Measurements from ENCODE around the gene ODAM. TPM values are rescaled to one million over a fixed set of nuclear protein-coding genes. Genes with fewer than 3 reads are reported as not detected.
"Not testable (repeated sequence)": the region's sequence is repeated elsewhere in the genome, so short reads cannot be mapped to it uniquely, and the experiment has no call there.

The ODAM gene
- polyA plus RNA-seq, 4 donors = 0.09 to 1.7 (median 0.89) TPM; not detected in 1

- DNase-seq (no peak), FAIRE-seq (no peak)
- Histone ChIP-seq H3K9me3 (ENCODE audit: control insufficient read depth in 2 of 2, insufficient read depth in 1 of 2, low read depth in 1 of 2, low read length in 1 of 2) (no peaks in the 10 kb centered on the region), H3K4me1 (ENCODE audit: control insufficient read depth in 3 of 3, insufficient read depth in 2 of 3, low read depth in 1 of 3, low read length in 2 of 3) (no peaks in the 10 kb centered on the region), H3K36me3 (ENCODE audit: control insufficient read depth in 3 of 3, insufficient read depth in 2 of 3, low read depth in 1 of 3, low read length in 3 of 3) (no peaks in the 10 kb centered on the region), H3K27me3 (ENCODE audit: control insufficient read depth in 3 of 3, insufficient read depth in 3 of 3, low read length in 3 of 3) (no peaks in the 10 kb centered on the region), H3K27ac (ENCODE audit: low read depth in 1 of 3, low read length in 2 of 3) (no peak overlapping the region), H3K4me3 (ENCODE audit: low read depth in 1 of 3, low read length in 3 of 3) (no peak overlapping the region)
- 32 to 62% (median 53%) methylated on average over 3 of the region's 3 CpGs for whole genome bisulfite sequencing, 3 donors
Observed at GRCh38 chr4:70239131-70239883, 43.8 kb downstream of the ODAM start.

GRCh38 chr4:70239884-70240591 lies 44.5 kb downstream of the ODAM start:
- Histone ChIP-seq H3K4me1 (ENCODE audit: control insufficient read depth in 3 of 3, insufficient read depth in 2 of 3, low read depth in 1 of 3, low read length in 2 of 3) (no peaks in the 10 kb centered on the region), H3K27ac (ENCODE audit: low read depth in 1 of 3, low read length in 2 of 3) (no peak overlapping the region), H3K9me3 (ENCODE audit: control insufficient read depth in 2 of 2, insufficient read depth in 1 of 2, low read depth in 1 of 2, low read length in 1 of 2) (no peaks in the 10 kb centered on the region), H3K36me3 (ENCODE audit: control insufficient read depth in 3 of 3, insufficient read depth in 2 of 3, low read depth in 1 of 3, low read length in 3 of 3) (no peaks in the 10 kb centered on the region), H3K27me3 (ENCODE audit: control insufficient read depth in 3 of 3, insufficient read depth in 3 of 3, low read length in 3 of 3) (no peaks in the 10 kb centered on the region), H3K4me3 (ENCODE audit: low read depth in 1 of 3, low read length in 3 of 3) (no peak overlapping the region)
- FAIRE-seq (no peak), DNase-seq (peak in 1 of 2 donors; percentile 7)
- whole genome bisulfite sequencing, 3 donors = 51 to 80% (median 69%) methylated on average over 5 of the region's 5 CpGs

- not testable (repeated sequence) for FAIRE-seq; H3K4me1 ChIP-seq (ENCODE audit: control insufficient read depth in 3 of 3, insufficient read depth in 2 of 3, low read depth in 1 of 3, low read length in 2 of 3); H3K36me3 ChIP-seq (ENCODE audit: control insufficient read depth in 3 of 3, insufficient read depth in 2 of 3, low read depth in 1 of 3, low read length in 3 of 3); H3K4me3 ChIP-seq (ENCODE audit: low read depth in 1 of 3, low read length in 3 of 3); H3K27ac ChIP-seq (ENCODE audit: low read depth in 1 of 3, low read length in 2 of 3); DNase-seq; H3K27me3 ChIP-seq (ENCODE audit: control insufficient read depth in 3 of 3, insufficient read depth in 3 of 3, low read length in 3 of 3); H3K9me3 ChIP-seq (ENCODE audit: control insufficient read depth in 2 of 2, insufficient read depth in 1 of 2, low read depth in 1 of 2, low read length in 1 of 2)
- WGBS, 3 donors = 78 to 92% (median 79%) methylated on average over 2 to 3 of the region's 3 CpGs
Observed at GRCh38 chr4:70242297-70242696, 46.8 kb downstream of the ODAM start, which contains the start of gene CSN3. CSN3 (plus strand) TSS chr4:70242597; CDS start chr4:70244820, 2,223 bp downstream.

DNA sequence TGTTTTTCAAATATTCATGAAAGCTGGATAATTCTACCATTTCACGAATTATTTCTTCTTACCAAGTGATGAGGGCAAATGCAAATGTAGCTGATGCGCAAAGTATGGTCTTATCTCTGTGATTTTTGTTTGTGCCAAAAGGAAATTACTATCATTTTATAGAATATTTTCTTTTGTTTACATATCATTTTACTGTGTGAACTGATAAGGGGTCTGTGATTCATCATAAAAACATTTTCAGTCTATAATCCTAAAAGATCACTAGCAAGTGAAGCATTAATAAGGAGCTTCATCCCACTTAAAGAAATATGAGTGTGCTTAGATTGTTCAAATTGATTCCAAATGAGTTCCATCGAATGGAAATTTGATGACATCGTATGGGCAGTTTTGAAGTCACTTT lies 47.6 kb downstream of the ODAM start:
- DNase-seq (no peak), FAIRE-seq (no peak)
- H3K4me3 ChIP-seq (ENCODE audit: low read depth in 1 of 3, low read length in 3 of 3) = no peak overlapping the region
- no peaks in the 10 kb centered on the region for H3K9me3 ChIP-seq (ENCODE audit: control insufficient read depth in 2 of 2, insufficient read depth in 1 of 2, low read depth in 1 of 2, low read length in 1 of 2)
- H3K4me1 ChIP-seq (ENCODE audit: control insufficient read depth in 3 of 3, insufficient read depth in 2 of 3, low read depth in 1 of 3, low read length in 2 of 3) = no peaks in the 10 kb centered on the region
- no peaks in the 10 kb centered on the region for H3K27me3 ChIP-seq (ENCODE audit: control insufficient read depth in 3 of 3, insufficient read depth in 3 of 3, low read length in 3 of 3)
- H3K36me3 ChIP-seq (ENCODE audit: control insufficient read depth in 3 of 3, insufficient read depth in 2 of 3, low read depth in 1 of 3, low read length in 3 of 3) = no peaks in the 10 kb centered on the region
- no peak overlapping the region for H3K27ac ChIP-seq (ENCODE audit: low read depth in 1 of 3, low read length in 2 of 3)
- WGBS, 3 donors = 74 to 81% (median 80%) methylated on average over 4 of the region's 4 CpGs

DNA sequence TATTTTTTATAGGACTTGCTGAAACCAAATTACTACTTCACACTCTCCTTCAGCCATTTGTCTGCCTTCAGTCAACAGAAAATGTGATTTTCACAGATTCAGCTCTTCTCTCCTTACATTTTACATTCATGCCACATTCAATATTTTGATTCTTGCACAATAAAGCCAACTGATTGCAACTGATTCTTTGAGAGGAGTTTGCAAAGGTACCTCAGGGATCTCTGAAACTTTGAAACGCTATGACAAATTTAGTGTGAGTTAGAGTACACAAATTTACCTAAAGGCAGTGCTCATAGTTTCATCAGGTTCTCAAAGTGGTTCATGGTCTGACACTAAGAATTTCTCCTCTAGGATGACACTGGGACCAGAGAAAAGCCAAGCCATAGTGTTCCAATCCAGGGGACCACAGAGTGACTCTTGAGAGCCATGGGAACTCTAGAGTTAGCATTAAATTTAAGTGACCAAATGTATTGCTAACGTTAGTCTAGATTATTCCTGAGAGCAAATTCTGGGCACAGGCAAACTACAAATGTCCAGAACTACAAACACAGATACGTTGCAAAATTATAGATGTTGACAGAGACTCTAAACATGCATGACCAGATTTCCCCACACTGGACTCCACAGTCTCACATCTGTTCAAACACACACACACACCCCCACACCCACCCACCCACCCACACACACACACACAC lies 55.9 kb downstream of the ODAM start:
- Histone ChIP-seq H3K27me3 (ENCODE audit: control insufficient read depth in 3 of 3, insufficient read depth in 3 of 3, low read length in 3 of 3) (no peaks in the 10 kb centered on the region), H3K9me3 (ENCODE audit: control insufficient read depth in 2 of 2, insufficient read depth in 1 of 2, low read depth in 1 of 2, low read length in 1 of 2) (no peaks in the 10 kb centered on the region), H3K4me3 (ENCODE audit: low read depth in 1 of 3, low read length in 3 of 3) (no peak overlapping the region), H3K36me3 (ENCODE audit: control insufficient read depth in 3 of 3, insufficient read depth in 2 of 3, low read depth in 1 of 3, low read length in 3 of 3) (no peaks in the 10 kb centered on the region), H3K27ac (ENCODE audit: low read depth in 1 of 3, low read length in 2 of 3) (no peak overlapping the region), H3K4me1 (ENCODE audit: control insufficient read depth in 3 of 3, insufficient read depth in 2 of 3, low read depth in 1 of 3, low read length in 2 of 3) (no peaks in the 10 kb centered on the region)
- WGBS, 3 donors = 36 to 70% (median 55%) methylated on average over 3 of the region's 3 CpGs
- DNase-seq (no peak), FAIRE-seq (no peak)

- Histone ChIP-seq H3K27ac (ENCODE audit: low read depth in 1 of 3, low read length in 2 of 3) (no peak overlapping the region), H3K27me3 (ENCODE audit: control insufficient read depth in 3 of 3, insufficient read depth in 3 of 3, low read length in 3 of 3) (no peaks in the 10 kb centered on the region), H3K4me3 (ENCODE audit: low read depth in 1 of 3, low read length in 3 of 3) (no peak overlapping the region), H3K9me3 (ENCODE audit: control insufficient read depth in 2 of 2, insufficient read depth in 1 of 2, low read depth in 1 of 2, low read length in 1 of 2) (no peaks in the 10 kb centered on the region), H3K36me3 (ENCODE audit: control insufficient read depth in 3 of 3, insufficient read depth in 2 of 3, low read depth in 1 of 3, low read length in 3 of 3) (no peaks in the 10 kb centered on the region), H3K4me1 (ENCODE audit: control insufficient read depth in 3 of 3, insufficient read depth in 2 of 3, low read depth in 1 of 3, low read length in 2 of 3) (no peaks in the 10 kb centered on the region)
- DNase-seq (no peak), FAIRE-seq (no peak)
- 63 to 75% (median 70%) methylated on average over 1 of the region's 1 CpG for WGBS, 3 donors
Observed at GRCh38 chr4:70251945-70252277, 56.4 kb downstream of the ODAM start.

Other genes with a start within 250 kb of the ODAM start
- under 1 TPM in 1 of 4 donors, not detected in 3; 0.13 TPM for gene CSN2, start 230.0 kb upstream of the ODAM start, polyA plus RNA-seq
- gene STATH, start 199.8 kb upstream of the ODAM start, polyA plus RNA-seq = not detected
- not detected for gene HTN3, start 167.3 kb upstream of the ODAM start, polyA plus RNA-seq
- not detected for gene HTN1, start 145.3 kb upstream of the ODAM start, polyA plus RNA-seq
- under 1 TPM in 1 of 4 donors, not detected in 3; 0.03 TPM for gene PRR27, start 41.5 kb upstream of the ODAM start, polyA plus RNA-seq
- gene FDCSP, start 30.4 kb downstream of the ODAM start, polyA plus RNA-seq = 10 to 100 TPM in 1 of 4 donors, not detected in 3; 15.1 TPM
- not detected for gene CSN3, start 46.9 kb downstream of the ODAM start, polyA plus RNA-seq
- gene CABS1, start 139.3 kb downstream of the ODAM start, polyA plus RNA-seq = not detected
- not detected for gene SMR3A, start 165.0 kb downstream of the ODAM start, polyA plus RNA-seq
- gene SMR3B, start 187.4 kb downstream of the ODAM start, polyA plus RNA-seq = not detected
- gene OPRPN, start 202.2 kb downstream of the ODAM start, polyA plus RNA-seq = not detected

All from small intestine (tissue), 7 donors.